H4 (cell line): ENCODE results near the gene UQCC3. TPM values are rescaled to one million over a fixed set of nuclear protein-coding genes. Genes with fewer than 3 reads are reported as not detected.
"Not testable (repeated sequence)": the region's sequence is repeated elsewhere in the genome, so short reads cannot be mapped to it uniquely, and the experiment has no call there.

Experiments used
- DNase-seq: peaks from one replicate; pipeline ENCODE4 v3.0.0-alpha.2; 2015; ENCODE audit warnings: low spot score
- total RNA-seq: library from RNA; depleted of rRNA; stranded (reverse); fragments of >200 nt; shearing (Covaris generic); gene quantifications from 2 replicates; pipeline ENCODE4 v1.2.3, GENCODE V29; 2014; rRNA removed

The UQCC3 gene, protein sequence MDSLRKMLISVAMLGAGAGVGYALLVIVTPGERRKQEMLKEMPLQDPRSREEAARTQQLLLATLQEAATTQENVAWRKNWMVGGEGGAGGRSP
- total RNA-seq: 9.1 and 12.2 TPM in 2 replicates

DNA sequence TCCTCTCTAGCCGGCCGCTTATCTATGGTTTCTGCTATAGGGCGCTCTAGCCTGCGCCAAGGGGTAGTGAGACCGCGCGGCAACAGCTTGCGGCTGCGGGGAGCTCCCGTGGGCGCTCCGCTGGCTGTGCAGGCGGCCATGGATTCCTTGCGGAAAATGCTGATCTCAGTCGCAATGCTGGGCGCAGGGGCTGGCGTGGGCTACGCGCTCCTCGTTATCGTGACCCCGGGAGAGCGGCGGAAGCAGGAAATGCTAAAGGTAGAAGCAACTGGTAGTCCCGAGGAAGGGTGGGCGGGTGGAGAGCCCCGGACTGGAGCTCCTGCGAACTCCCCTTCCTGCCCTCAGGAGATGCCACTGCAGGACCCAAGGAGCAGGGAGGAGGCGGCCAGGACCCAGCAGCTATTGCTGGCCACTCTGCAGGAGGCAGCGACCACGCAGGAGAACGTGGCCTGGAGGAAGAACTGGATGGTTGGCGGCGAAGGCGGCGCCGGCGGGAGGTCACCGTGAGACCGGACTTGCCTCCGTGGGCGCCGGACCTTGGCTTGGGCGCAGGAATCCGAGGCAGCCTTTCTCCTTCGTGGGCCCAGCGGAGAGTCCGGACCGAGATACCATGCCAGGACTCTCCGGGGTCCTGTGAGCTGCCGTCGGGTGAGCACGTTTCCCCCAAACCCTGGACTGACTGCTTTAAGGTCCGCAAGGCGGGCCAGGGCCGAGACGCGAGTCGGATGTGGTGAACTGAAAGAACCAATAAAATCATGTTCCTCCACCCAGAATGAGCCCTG lies at the start of gene UQCC3, which contains the start of gene LBHD1:
TSS of gene UQCC3 (plus strand) at position 66 of the 782 bp plus-strand sequence. CDS start at position 139, 73 bp downstream.
TSS of gene LBHD1 (minus strand) at position 660 of the 782 bp plus-strand sequence. CDS start 2,236 bp downstream, outside the sequence.
- peak; percentile 89 for DNase-seq

DNA sequence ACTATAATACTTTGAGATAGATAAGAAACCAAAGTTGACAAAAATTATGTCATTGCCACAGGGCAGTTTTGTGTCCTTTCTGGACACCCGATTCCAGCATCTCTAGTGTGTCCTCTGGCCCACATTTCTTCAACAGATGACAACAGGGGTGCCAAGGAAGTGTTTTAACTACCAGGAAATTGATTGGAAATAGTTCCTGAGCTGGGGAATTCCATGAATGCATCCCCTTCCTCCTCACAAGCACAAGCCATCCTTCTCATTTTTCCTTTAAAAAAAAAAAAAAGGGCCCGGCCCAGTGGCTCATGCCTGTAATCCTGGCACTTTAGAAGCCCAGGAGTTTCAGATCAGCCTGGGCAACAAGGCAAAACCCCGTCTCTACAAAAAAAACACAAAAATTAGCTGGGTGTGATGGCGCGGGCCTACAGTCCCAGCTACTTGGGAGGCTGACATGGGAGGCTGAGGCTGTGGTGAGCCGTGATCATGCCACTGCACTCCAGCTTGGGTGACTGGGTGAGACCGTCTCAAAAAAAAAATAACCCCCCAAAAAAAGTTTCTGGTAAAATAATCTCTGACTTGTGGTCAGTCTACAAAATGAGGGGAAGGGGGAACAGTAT lies 48.9 kb upstream of the UQCC3 start:
- no peak for DNase-seq

DNA sequence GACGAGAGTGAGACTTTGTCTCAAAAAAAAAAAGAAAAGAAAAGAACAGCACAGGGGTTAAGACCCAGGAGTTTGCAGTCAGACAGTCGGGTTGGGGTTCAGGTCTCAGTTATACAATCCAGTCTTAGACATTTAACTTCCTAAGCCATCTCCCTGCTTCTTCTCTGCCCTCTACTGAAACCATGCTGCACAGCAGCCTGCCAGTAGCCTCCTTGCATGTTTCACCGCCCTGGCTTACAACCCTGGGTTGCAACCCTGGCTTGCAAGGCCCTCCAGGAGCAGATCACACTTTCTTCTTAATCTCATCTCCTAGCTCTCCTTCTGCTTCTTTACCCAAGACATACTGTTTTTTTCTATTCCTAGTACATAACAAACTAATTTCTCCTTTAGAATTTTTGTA lies 43.8 kb upstream of the UQCC3 start:
- no peak for DNase-seq

DNA sequence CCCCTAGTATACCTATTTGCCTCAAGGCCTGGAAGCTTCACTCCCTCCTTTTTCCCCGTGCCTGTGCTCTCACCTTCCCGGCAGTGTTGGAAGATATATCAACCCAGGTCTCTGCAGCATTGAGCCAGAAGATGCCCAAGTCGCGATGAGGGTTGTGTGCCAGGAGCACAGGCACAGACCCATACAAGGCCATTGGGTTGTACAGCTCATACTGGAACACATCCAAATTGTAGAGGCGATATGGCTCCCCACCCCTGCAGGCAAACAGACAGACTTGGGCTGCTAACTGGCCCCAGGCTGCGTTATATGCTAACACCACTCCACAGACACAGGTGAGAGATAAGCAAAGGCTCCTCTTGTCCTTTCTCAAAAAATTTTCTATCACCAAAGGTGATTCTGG lies 39.0 kb upstream of the UQCC3 start:
- no peak for DNase-seq

DNA sequence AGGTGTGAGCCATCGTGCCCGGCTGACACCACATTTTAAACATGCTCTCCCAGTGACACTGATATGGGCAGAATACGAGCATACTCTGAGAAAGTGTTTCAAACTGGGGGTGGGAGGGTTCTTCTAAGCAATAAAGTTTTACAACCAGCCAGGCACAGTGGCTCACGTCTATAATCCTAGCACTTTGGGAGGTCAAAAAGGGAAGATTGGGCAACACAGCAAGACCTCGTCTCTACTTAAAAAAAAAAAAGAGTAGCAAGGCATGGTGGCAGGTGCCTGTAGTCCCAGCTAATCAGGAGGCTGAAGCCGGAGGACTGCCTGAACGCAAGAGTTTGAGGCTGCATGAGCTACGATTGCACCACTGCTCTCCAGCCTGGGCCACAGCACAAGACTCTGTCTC lies 27.3 kb upstream of the UQCC3 start:
- no peak for DNase-seq

DNA sequence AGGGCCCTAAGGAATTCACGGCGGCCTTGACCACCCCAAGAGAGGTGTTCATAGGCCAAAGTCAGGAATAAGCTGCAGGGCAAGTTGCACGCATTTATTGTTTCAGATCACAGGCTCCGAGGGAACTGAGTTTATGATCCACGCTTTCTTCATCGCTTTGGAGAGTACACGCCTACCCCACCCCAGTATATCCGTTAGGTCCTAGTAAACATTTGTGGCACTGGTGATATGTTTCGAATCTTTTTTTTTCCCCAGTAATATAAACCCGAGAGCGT lies 25.9 kb upstream of the UQCC3 start:
- DNase-seq: no peak

- DNase-seq: peak; percentile 97
Measured at GRCh38 chr11:62645946-62646824, 25.3 kb upstream of the UQCC3 start, which contains the start of gene GANAB. TSS of gene GANAB (minus strand) at chr11:62646613. CDS start at chr11:62646599, 14 bp downstream.

DNA sequence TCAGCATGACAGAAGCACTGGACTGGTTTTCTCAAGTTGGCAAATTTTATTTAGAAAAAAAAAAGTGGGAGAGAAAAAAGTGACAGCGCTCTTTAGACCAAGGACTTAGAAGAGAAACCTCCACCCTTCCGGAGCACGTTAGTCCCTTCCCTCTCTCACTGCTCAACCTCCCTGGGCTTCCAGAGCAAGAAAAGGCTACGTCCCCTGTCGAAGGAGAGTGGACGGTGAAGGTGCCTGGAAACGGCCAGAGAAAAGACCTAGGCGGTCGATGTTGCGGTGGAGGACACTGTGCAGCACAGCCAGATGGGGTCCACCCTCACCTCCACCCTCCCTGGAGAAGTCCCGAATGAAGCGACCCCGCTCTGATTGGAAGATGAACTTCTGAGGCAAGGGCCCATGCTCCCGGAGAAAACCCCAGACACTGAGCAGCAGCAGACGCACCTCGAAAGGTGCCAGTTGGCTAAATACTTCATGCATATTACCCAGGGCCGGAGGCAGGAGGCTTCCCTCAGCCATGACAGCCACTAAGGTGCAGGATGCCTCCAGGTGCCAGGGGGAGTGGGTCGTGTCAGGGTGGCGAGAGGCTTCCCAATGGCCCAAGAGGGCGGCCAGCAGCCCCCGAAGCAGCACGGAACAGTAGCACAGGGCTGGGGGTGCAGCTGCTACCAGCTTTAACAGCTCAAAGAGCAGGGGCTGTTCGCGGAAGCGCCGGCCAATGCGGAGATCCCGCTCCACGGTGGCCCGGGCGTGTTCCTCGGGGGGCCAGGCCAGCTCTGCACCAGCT lies 24.5 kb upstream of the UQCC3 start:
- no peak for DNase-seq

DNA sequence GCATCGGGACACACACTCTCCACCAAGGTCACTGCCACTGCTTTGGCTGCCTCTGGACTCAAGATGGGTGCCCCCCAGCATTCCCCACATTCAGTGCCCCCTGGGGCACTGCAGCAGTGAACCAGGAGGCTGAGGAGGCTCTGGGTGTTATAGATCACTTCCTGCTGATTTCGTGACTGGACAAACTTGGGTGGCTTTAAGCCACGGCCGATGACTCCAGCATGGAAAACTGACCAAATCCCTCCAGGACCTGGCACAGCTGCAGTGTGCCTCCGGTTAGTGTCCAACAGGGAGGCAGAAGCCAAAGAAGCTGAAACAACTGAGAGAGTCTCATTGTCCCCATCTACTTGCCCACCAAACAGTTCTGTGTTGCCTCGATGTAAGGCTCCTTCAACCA lies 23.9 kb upstream of the UQCC3 start:
- no peak for DNase-seq

- DNase-seq: no peak
Measured at GRCh38 chr11:62648185-62648966, 23.1 kb upstream of the UQCC3 start.

- no peak for DNase-seq
Measured at GRCh38 chr11:62648967-62649364, 22.5 kb upstream of the UQCC3 start.

DNA sequence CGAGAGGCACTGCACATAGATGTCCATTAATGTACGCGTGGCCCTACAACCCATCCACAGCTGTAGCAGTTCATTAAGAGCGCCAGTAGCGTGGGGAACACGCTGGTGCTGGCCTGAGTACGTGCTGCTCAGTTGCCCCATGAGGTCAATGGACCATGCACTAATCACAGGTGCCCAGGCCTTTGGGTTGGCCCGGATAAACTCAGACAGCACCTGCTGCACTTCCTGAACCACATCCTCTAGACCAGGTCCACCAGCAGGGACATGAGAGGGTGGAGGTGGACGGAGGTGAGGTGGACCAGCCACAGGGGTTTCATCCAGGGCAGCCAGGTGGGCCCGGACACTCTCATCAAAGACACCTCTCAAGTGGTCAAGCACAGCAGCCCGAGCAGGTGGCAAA lies 22.0 kb upstream of the UQCC3 start:
- no peak for DNase-seq

GRCh38 chr11:62650283-62650682 lies 21.2 kb upstream of the UQCC3 start:
- DNase-seq: not testable (repeated sequence)

- no peak for DNase-seq
Measured at GRCh38 chr11:62652161-62653006, 19.1 kb upstream of the UQCC3 start.

DNA sequence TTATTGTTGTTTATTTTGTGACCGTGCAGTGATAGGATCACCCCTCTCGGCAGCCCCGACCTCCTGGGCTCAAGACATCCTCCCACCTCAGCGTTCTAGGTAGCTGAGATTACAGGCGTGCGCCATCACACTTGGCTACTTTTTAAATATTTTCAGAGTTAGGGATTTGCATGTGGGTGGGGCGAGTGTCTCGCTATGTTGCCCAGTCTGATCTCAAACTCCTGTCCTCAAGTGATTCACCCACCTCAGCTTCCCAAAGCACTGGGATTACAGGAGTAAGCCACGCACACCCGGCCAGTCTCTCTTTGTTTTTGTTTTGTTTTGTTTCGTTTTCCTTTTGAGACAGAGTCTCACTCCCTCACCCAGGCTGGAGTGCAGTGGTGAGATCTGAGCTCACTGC lies 17.2 kb upstream of the UQCC3 start:
- DNase-seq: no peak

DNA sequence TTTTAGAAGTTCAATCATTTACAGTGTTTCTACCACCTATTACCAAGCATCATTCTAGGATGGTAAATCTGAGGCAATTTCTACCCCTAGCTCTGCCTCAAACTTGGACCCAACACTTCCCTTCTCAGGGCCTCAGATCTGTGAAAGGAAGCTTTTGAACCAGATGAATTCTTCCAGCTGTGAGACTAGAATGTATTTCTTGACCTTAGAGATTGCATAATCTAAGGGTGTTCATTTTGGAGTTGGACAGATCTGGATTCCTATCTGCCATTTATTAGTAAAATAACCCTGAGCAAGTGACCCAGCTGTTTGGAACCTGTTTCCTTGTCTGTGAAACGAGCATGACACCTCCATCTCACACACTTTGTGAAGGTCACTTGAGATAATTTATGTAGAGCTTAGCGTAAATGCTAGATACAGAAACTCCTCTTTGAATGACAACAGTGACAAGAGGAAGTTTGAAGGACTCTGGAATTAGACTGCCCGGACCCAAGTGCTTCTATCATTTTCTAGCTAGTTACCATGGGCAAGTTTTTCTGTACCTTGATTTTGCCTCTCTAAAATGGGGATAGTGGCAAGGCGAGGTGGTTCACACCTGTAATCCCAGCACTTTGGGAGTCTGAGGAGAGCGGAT lies 14.6 kb upstream of the UQCC3 start:
- DNase-seq: no peak

DNA sequence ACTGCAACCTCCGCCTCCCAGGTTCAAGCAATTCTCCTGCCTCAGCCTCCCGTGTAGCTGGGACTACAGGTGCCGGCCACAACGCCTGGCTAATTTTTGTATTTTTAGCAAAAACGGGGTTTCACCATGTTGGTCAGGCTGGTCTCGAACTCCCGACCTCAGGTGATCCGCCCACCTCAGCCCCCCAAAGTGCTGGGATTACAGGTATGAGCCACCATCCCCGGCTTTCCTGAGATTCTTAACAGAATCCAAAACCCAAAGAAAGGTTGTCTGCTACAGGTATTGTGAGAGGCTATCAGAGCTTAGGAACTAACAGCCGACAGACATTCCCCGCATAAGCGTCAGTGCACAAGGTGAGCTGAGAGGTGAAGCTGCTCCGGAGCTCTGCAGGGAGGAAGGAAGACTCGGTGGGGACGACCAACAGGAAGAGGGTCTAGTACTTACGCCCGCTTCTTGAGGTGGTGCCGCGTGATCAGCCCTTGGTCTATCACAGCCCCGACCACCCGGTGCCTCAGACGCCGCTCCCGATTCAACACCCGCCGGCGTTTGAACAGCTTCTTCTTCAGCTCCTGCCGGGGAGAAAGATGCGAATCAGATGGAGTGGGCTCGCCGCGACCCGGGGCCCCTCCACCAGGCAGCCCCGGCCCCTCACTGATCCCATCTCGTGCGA lies 6.9 kb upstream of the UQCC3 start:
- peak; percentile 38 for DNase-seq

DNA sequence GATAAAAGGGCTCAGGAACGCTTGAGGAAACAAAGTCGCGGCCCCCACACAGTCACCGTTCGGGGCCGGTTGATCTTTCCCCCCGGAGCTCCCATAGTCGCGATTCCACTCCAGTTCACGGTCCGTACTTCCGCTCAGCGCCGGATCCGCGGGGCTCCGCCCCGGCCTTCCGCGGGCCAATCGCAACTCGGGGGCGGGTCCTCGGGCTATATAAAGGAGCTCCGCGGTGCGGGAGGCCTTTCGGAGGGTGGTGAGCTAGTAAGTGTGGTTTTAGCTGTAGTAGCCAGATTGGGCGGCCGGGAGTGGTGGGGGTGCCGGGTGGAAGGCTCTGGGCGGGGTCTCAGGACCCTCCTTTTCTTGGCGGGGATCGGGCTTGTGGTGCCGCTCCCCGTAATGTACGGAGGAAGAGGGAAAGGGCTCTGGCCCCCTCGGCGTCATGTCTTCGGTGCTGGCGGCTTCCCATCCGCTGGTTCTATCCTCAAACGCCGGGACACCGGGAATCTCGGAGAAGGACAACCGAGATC lies 6.3 kb upstream of the UQCC3 start, which contains the start of the genes C11orf98 and CSKMT:
TSS of gene C11orf98 (minus strand) at position 136 of the 524 bp plus-strand sequence. CDS start at position 95, 41 bp downstream.
TSS of gene CSKMT (plus strand) at position 238 of the 524 bp plus-strand sequence. CDS start 568 bp downstream, outside the sequence.
- peak; percentile 84 for DNase-seq
